H7 (cell line): ENCODE data around the gene SEC63. TPM values are rescaled to one million over a fixed set of nuclear protein-coding genes. Genes with fewer than 3 reads are reported as not detected.
"Not testable (repeated sequence)": the region's sequence is repeated elsewhere in the genome, so short reads cannot be mapped to it uniquely, and the experiment has no call there.

Experiments
- DNase-seq: peaks from one replicate; pipeline ENCODE4 v3.0.0; 2012
- H3K27me3 ChIP-seq: 2 replicates; pipeline ENCODE4 v1.6.0; 2011; ENCODE audit warnings: mild to moderate bottlenecking, low read length; ENCODE audit not compliant: control insufficient read depth, insufficient read depth
- H3K36me3 ChIP-seq: replicated peaks from 2 replicates; pipeline ENCODE4 v1.5.1; 2011; ENCODE audit warnings: low read length; ENCODE audit not compliant: control insufficient read depth, insufficient read depth
- H3K4me3 ChIP-seq: 2 replicates; pipeline ENCODE4 v1.5.1; 2011; ENCODE audit warnings: low read depth, mild to moderate bottlenecking, control low read depth, low read length, moderate library complexity; ENCODE audit not compliant: insufficient read depth
- total RNA-seq: library from RNA; depleted of rRNA; stranded (reverse); fragments of >200 nt; shearing (Covaris generic); gene quantifications from 2 replicates; pipeline ENCODE4 v1.2.3, GENCODE V29; 2014

Gene SEC63
- total RNA-seq, 1 experiment from 2014 or later = 8.1 TPM

- DNase-seq, H3K36me3 ChIP-seq, H3K27me3 ChIP-seq, H3K4me3 ChIP-seq: not testable (repeated sequence)
Measured at GRCh38 chr6:107926697-107927544, 31.1 kb downstream of the SEC63 start.

DNA sequence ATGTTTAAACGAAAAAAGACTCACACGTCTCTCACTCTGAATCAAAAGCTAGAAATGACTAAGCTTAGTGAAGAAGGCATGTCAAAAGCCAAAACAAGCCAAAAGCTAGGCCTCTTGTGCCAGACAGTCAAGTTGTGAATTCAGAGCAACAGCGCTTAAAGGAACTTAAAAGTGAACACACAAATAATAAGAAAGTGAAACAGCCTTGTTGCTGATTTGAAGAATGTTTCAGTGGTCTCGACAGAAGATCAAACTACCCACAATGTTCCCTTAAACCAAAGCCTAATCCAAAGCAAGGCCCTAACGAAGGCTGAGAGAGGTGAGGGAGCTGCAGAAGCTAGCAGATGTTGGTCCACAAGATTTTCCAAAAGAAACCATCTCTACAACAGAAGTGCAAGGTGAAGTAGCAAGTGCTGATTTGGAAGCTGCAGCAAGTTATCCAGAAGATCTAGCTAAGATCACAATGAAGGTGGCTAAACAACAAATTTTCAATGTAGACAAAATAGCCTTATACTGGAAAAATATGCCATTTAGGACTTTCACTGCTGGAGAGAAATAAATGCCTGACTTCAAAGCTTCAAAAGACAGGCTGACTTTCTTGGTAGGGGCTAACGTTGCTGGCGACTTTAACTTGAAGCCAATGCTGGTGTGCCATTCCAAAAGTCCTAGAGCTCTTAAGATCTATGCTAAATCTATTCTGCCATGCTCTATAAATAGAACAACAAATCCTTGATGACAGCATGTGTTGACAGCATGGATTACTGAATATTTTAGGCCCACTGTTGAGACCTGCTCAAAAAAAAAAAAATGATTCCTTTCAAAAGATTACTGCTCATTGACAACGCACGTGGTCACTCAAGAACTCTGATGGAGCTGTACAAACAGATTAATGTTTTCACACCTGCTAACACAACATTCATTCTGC lies 40.3 kb downstream of the SEC63 start:
- H3K36me3 ChIP-seq = peaks cover 39% of the 10 kb centered on the region
- H3K27me3 ChIP-seq = no peaks in the 10 kb centered on the region
- DNase-seq = no peak
- no peak overlapping the region for H3K4me3 ChIP-seq

- peaks cover 38% of the 10 kb centered on the region for H3K36me3 ChIP-seq
- not testable (repeated sequence) for DNase-seq, H3K27me3 ChIP-seq, H3K4me3 ChIP-seq
Measured at GRCh38 chr6:107916961-107917360, 41.0 kb downstream of the SEC63 start.

- Histone ChIP-seq H3K4me3 (no peak overlapping the region), H3K36me3 (peaks cover 30% of the 10 kb centered on the region), H3K27me3 (no peaks in the 10 kb centered on the region)
- no peak for DNase-seq
Measured at GRCh38 chr6:107911692-107912091, 46.3 kb downstream of the SEC63 start.

- Histone ChIP-seq H3K27me3 (no peaks in the 10 kb centered on the region), H3K36me3 (peaks cover 19% of the 10 kb centered on the region), H3K4me3 (no peak overlapping the region)
- DNase-seq = no peak
Measured at GRCh38 chr6:107894809-107895396, 63.1 kb downstream of the SEC63 start.

DNA sequence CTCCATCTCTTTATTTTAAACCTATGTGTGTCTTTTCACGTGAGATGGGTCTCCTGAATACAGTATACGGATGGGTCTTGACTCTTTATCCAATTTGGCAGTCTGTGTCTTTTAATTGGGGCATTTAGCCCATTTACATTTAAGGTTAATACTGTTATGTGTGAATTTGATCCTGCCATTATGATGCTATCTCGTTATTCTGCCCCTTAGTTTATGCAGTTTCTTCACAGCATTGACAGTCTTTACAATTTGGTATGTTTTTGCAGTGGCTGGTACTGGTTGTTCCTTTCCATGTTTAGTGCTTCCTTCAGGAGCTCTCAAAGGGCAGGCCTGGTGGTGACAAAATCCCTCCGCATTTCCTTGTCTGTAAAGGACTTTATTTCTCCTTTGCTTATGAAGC lies 67.6 kb downstream of the SEC63 start:
- DNase-seq, H3K27me3 ChIP-seq, H3K4me3 ChIP-seq: not testable (repeated sequence)
- H3K36me3 ChIP-seq = peaks cover 13% of the 10 kb centered on the region

DNA sequence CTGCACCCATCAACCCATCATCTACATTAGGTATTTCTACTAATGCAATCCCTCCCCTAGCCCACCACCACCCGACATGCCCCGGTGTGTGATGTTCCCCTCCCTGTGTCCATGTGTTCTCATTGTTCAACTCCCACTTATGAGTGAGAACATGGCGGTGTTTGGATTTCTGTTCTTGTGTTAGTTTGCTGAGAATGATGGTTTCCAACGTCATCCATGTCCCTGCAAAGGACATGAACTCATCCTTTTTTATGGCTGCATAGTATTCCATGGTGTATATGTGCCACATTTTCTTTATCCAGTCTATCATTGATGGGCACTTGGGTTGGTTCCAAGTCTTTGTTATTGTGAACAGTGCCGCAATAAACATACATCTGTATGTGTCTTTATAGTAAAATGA lies 72.1 kb downstream of the SEC63 start:
- H3K27me3 ChIP-seq, H3K4me3 ChIP-seq, DNase-seq, H3K36me3 ChIP-seq: not testable (repeated sequence)

DNA sequence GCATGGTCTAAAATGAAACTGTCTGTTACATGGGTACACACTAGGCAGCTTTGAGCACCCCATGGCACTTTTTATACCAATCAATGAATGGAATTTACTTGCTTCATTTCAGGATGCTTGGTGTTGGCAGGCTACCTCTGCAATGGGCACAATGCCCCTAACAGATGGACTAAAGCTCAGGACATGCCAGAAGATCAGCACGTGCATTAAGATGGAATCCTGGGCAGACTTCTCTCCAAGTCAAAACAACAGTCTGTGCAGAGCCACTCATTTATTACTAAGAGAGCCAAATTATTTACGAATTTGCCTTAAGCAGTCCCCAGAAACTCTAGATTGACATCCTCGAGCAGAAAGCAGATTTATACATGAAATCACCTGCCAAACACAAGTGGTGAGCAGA lies 78.1 kb downstream of the SEC63 start:
- no peak for DNase-seq
- H3K36me3 ChIP-seq = no peaks in the 10 kb centered on the region; the same call in none of the 2 replicates
- H3K27me3 ChIP-seq = no peaks in the 10 kb centered on the region
- H3K4me3 ChIP-seq = no peak overlapping the region

DNA sequence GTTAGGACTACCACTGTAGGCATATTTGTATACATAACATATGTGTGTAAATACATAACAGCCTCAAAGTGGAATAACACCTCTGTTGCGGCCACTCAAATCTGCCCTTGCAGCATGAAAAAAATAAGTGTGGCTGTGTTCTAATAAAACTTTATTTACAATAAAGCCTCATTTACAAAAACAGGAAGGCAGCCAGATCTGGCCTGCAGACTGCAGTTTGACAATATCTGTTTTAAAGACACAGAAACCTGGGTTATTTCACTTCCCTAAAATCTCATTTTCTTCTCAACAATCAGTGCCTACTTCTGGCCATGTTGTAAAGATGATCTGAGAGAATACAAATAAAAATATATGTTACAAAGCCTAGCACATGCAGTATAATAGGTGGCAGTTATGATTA lies 80.0 kb downstream of the SEC63 start:
- Histone ChIP-seq H3K36me3 (no peaks in the 10 kb centered on the region; the same call in none of the 2 replicates), H3K27me3 (no peaks in the 10 kb centered on the region), H3K4me3 (no peak overlapping the region)
- no peak for DNase-seq

DNA sequence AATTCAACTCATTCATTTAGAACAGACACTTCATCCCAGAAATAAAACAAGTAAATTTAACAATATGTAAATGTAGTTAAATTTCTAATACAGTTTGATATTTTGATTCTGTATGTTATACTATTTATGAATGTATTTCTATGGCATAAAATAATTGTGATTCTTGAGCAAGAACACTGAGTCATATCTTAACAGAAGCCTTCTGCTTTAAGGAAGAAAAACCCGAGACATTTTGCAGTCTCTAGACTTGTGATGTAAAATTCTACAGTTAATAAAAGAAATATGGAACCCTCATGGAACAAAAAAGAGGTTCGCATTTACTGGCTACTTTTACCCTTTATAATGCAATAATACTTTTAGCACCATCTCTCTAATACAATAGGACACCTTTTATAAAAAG lies 86.0 kb downstream of the SEC63 start:
- Histone ChIP-seq H3K27me3 (no peaks in the 10 kb centered on the region), H3K4me3 (no peak overlapping the region), H3K36me3 (peaks cover 1% of the 10 kb centered on the region; the same call in 1 of the 2 replicates)
- DNase-seq = no peak

DNA sequence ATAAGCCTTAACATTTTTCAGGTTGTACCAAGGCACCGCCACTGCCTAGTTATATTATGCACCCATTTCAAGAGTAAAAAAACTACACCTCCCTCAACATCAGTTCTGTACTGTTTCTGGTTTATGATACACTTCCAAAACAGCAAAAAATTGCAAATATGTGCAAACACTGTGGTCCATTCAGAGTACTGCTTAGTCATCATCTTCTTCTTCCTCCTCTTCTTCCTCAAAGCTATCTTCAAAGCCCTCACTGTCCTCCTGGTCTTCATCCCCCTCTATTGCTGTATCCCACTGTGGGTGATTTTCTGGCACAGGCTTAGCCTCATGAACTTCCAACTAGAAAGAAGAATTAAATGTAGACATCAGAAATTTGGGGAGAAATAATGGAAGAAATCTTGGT lies 86.5 kb downstream of the SEC63 start:
- not testable (repeated sequence) for H3K27me3 ChIP-seq, H3K36me3 ChIP-seq, DNase-seq, H3K4me3 ChIP-seq

DNA sequence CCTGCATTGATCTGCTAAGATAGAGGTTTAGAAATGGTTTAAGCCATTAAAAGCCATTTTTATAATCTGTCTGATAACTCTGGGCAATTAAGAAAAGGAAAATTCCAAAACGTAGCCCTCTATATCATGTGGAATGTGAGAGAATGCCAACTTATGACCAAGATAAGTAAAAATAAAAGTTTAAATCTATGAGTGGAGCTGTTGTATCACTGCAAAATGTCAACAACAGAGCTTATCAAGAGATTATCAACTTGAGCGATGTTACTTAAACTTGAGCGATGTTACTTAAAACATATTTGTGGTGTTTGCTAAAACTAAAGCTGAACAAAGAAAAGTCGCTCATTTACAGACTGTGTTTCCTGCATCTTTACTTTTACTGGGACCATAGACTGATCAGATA lies 87.0 kb downstream of the SEC63 start:
- DNase-seq = no peak
- H3K36me3 ChIP-seq = peaks cover 1% of the 10 kb centered on the region; the same call in 1 of the 2 replicates
- no peak overlapping the region for H3K4me3 ChIP-seq
- no peaks in the 10 kb centered on the region for H3K27me3 ChIP-seq

GRCh38 chr6:107870381-107870780 lies 87.6 kb downstream of the SEC63 start:
- Histone ChIP-seq H3K27me3 (no peaks in the 10 kb centered on the region), H3K4me3 (no peak overlapping the region), H3K36me3 (peaks cover 1% of the 10 kb centered on the region; the same call in 1 of the 2 replicates)
- no peak for DNase-seq

GRCh38 chr6:107869871-107870270 lies 88.1 kb downstream of the SEC63 start:
- peaks cover 1% of the 10 kb centered on the region; the same call in 1 of the 2 replicates for H3K36me3 ChIP-seq
- peak; percentile 40 for DNase-seq
- no peaks in the 10 kb centered on the region for H3K27me3 ChIP-seq
- H3K4me3 ChIP-seq = no peak overlapping the region
